Gastroesophageal sphincter (tissue), 3 donors: ENCODE data around the gene DMAP1.

Experiments
- POLR2A ChIP-seq, 2 donors: fragments of 450-650 bp; IDR thresholded peaks; one replicate each; pipeline ENCODE4 v1.6.1; 2017; ENCODE audit warnings: antibody characterized with exemption in 2 of 2, mild to moderate bottlenecking in 2 of 2, moderate library complexity in 1 of 2
- POLR2AphosphoS5 ChIP-seq: sonication (generic); formaldehyde crosslinking; IDR thresholded peaks from one replicate; pipeline ENCODE4 v1.6.1; 2017; ENCODE audit warnings: antibody characterized with exemption
- TF ChIP-seq, protein P1 (sequence below), 4 experiments: fragments of 200-600 bp in 2 of 4; fragments of 450-650 bp in 2 of 4; sonication (generic) in 1 of 4; IDR thresholded peaks; one replicate each; pipeline ENCODE4 v1.5.1; 2017 to 2019; ENCODE audit warnings: antibody characterized with exemption in 4 of 4, mild to moderate bottlenecking in 2 of 4, moderate library complexity in 2 of 4

- TF ChIP-seq POLR2A (IDR thresholded peaks at IDR 0.05) (no peak), POLR2AphosphoS5 (no peak)
- TF ChIP-seq, protein P1, sequence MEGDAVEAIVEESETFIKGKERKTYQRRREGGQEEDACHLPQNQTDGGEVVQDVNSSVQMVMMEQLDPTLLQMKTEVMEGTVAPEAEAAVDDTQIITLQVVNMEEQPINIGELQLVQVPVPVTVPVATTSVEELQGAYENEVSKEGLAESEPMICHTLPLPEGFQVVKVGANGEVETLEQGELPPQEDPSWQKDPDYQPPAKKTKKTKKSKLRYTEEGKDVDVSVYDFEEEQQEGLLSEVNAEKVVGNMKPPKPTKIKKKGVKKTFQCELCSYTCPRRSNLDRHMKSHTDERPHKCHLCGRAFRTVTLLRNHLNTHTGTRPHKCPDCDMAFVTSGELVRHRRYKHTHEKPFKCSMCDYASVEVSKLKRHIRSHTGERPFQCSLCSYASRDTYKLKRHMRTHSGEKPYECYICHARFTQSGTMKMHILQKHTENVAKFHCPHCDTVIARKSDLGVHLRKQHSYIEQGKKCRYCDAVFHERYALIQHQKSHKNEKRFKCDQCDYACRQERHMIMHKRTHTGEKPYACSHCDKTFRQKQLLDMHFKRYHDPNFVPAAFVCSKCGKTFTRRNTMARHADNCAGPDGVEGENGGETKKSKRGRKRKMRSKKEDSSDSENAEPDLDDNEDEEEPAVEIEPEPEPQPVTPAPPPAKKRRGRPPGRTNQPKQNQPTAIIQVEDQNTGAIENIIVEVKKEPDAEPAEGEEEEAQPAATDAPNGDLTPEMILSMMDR (IDR thresholded peaks at IDR 0.05): no peak
Measured at GRCh38 chr1:44250068-44250781, 37.0 kb downstream of the DMAP1 start.
